ENCODE results near the gene DENND2D.

DENND2D gene

DNA sequence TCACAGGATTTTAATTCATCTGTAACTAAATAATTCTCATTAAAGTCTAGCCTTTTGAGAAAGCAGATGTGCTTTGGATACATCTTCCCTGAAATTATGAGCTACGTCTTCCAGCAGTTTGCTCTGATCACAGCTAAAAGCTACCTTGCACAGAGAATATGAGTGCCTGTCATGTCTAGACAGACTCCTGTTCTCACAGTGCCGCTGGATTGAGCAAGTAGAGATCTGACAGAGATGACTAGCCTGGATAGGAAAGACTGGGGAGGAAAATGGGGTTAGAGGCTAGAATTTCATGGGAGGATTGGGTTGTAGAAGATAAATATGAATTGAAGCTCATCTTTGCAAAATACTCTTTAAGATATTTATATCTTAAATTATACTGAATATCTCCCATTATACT, 36.3 kb downstream of the DENND2D start:
- no peak for DNase-seq

DNA sequence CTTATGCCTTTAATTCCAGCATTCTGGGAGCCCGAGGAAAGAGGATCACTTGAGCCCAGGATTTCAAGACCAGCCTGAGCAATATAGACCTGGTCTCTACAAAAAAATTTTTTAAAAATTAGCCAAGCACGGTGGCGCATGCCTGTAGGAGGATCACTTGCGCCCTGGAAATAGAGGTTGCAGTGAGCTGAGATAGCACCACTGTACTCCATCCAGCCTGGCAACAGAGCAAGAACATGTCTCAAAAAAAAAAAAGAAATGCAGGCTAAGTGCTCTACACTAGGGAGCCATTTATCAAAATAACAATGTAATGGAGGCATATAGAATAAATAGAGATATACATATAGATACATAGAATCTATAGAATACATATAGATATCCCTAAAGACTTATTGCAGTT, 37.1 kb downstream of the DENND2D start:
- no peak for DNase-seq

DNA sequence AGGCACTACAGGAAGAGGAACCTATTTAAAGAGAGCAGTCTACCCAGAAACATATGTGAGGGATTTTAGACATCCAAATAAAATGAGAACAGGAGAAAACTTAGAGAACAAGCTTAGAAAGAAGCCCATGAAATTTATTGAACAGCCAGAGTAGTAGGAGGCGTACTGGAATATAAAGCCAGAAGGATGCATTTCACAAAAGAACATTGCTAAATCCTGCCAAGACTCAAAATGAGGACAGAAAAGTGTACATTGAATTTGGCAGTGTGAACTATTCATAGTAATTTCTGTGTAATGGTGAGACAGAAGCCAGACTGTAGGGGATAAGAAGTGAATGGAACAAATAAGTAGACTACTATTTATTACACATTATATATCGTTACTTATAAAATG, 38.0 kb downstream of the DENND2D start:
- DNase-seq = no peak

- no peak for DNase-seq
Measured at GRCh38 chr1:111161843-111162487, 38.5 kb downstream of the DENND2D start.

DNA sequence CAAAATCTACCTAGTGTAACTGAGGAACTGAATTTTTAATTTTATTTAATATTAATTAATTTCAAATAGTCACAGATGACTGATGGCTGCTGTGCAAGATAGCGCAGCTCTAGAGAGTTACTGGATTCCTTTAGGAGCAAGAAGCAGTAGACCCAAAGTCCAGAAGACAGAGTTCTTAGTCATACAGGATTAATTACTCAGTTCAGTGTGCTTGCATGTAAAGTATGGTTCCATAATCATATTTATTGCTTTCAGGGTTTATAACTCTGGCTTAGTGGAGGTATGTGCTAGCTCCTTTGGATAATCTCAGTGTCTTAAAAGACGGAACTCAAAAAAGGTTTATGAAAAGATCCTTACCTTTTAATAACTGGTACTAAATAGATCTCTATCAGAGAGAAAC, 43.0 kb downstream of the DENND2D start:
- no peak for DNase-seq

- DNase-seq = no peak
Measured at GRCh38 chr1:111154021-111154999, 46.1 kb downstream of the DENND2D start.

DNA sequence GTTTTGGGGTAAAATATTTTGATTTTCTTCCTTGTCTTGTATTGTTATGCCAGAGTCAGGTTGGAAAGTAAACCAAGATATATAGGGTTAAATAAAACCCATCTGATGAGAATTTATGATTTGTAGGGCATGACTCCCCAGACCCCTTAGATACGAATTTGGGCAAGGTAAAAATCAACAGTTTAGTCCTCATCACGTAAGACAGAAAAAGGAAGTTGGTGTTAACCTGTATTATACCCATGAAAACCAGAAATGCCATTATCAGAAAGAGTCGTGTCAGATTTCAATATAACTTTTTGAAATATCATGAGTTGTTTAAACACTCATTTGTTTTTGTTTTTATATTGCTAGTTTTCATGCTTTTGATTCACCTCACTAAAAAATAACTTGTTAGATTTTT, 48.6 kb downstream of the DENND2D start:
- DNase-seq = no peak

DNA sequence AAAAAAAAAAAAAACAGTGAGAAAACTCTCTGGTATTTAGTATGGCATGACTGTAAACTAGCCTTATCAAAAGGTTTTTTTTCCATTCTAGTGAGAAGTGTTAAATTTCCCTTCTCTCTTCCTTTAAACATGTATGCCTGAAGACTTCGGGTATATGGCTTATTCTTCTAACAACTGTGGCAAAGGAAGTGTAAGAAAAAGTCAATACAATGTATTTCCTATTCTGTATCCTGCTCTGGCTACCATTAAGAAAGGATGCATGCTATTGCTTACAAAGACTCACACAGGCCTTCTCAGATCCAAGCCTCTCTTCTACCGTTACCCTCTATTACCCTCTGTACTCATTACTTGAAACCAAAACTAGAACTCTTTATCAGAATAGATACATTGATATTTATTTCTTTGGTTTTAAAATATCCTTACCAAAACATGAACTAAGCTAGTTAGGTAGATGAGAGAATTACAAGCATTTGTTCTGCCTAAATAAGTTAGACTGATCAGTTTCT, 52.0 kb downstream of the DENND2D start:
- DNase-seq = no peak

- DNase-seq = no peak
Measured at GRCh38 chr1:111147948-111148347, 52.5 kb downstream of the DENND2D start.

DNA sequence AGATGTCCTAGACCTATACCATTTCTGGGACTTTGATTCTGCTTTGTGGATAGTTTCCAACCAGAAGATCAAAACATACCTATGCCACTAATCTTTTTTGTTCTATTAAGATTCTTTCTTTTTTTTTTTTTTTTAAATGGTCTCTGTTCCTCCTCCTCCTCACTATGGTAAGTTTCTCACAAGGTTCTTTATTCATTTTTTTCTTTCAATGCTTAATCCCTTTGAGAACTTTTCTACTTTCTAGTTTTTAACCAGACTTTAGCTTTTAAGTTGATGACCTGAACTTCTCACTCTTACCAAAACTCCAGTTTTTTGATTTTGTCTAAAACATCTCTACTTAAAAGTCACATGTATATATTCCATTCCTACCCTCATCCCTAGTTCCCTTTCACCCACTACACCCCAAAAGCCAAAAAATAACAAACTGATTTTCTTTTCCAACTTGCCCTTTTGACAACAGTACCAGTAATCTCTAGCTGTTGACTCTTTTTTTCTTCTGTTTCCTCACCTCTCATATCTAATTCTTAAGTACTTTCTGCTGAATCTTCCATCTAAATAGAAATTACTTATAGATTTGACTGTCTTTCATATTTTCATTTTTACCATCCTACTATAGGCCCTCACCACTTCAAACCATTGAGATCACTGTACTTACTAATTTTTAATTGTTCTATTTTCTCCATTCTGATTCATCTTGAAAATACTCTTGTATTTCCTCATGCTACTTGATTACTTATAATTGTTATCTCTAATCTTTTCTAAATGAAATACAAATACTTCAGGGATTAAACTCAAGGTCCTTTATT, 54.3 kb downstream of the DENND2D start:
- DNase-seq = no peak

DNA sequence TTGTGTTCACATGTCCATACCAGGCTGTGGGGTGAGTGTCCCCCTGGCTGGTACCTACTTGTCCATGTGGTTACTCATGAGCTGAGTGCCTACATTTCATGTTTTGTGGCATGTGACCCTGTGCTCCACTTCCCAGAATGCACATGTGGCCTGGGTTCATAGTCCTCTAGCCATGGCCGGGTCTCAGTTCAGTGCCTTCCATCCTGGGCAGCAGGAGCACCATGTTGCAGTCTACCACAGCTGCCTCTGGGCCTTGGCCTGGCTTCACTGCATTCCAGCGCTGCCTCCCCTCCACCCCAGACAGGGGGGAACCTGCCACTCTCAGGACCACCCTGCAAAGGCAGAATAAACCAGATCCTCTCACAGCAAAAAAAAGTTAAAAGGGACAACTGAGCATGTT, 54.9 kb downstream of the DENND2D start:
- DNase-seq = no peak

DNA sequence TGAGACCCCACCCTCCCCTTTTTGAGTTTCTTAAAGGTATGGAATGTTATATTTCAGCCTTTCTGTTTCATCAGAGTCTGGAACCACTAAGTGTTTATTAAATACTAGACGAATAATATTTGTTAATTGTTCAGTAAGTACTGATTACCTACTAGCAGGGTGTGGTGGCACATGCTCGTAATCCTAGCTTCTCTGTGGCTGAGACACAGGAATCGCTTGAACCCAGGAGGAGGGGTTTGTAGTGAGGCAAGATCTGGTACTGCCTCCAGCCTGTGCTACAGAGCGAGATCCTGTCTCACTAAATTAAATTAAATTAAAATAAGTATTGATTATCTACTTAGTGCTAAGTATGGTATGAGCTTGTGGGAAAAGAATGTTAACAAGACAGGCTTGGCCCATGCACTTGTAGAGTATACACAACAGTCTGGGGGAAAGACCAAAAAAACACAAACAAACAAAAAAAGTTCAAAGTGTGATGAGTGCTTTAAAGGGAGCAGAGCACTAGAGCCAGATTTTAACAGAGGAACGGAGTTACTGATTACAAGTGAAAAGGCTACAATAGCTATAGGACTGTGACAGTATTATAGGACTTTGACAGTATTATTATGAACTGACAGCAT, 58.0 kb downstream of the DENND2D start:
- no peak for DNase-seq

GRCh38 chr1:111141245-111142220, 58.9 kb downstream of the DENND2D start:
- DNase-seq = no peak

DNA sequence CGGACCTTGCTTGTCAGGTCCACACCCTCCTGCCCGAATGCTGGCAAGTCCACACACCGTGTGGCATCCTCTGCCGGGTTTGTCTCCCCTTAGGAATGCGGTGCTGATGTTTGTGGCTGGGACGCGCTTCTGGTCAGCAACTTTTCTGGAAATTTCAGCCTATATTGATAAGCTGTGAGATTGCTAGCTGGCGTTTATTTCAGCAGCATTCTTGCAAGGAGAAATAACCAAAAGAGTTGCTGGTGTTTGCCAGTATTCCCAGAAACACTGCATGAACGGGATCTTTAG, 59.8 kb downstream of the DENND2D start:
- DNase-seq = no peak

DNA sequence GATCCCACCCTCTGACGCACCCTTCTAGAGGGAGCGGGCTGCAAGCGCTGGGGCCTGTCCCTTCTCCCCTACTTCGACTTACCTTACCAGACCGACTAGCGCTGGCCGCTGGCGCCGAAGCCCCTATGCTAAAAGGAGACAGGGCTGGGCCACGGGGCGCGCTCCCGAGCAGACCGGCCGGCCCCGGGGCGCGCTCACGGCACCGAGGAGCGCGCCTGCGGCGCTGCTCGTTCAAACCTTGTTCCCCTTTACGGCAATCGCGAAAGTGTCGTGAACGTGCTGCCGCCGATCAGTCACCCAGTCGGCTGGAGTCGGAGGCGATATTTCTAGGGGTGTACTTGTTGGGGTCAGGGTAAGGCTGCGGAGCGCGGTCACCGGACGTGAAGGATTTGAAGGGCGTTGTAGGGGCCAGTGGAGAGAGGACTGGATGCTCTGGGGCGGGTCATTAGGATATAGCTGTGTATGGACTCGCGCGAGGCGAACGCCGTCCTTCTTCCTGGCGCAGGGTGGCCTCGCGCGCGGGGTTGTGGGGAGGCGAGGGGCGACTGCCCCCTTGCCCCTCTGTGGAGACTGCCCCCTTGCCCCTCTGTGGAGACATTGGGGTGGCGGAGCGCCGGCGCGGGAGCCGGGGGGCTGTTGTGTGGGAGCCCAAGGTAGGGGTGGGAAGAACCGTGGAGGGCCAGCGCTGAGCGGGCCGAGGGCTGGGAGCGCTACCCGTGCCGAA, 60.3 kb downstream of the DENND2D start, which contains the start of the genes CEPT1 and DRAM2:
Gene CEPT1, plus strand, starts transcription at position 268 of the 724 bp plus-strand sequence. CDS start 7,492 bp downstream, outside the sequence.
Gene DRAM2, minus strand, starts transcription at position 138 of the 724 bp plus-strand sequence. CDS start 8,539 bp downstream, outside the sequence.
- DNase-seq = peak; percentile 92 to 96

DNA sequence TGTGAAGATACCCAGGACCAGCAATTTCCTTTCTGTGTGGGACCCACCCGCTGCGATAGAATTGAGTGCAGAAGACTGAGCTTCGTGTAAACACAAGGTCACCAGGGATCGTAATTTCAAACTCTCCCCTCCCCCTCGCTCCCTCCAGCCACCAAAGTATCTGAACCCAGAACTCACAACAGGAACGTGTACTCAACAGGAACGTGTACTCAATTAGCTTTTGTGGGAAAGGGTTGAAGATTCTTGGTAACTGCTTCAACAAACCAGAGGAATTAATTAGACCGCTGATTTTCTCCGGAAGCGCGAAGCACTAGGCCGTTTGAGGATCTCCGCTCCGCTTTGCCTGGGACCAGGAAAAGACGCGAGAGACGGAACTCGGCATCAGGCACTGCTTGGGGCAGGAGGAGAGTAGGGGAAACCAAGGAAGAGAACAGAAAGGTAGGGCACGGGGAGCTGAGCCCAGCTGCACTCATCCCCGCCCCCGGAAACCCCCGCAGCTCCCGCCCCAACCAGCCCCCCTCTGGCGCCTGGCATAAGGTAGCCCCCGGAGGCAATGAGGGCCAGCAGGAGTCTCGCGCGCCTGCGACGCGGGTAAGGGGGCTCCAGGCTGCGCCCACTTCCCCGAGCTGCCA, 61.0 kb downstream of the DENND2D start:
- peak; percentile 53 to 56 for DNase-seq

Measured in activated CD4-positive, alpha-beta T cell treated with anti-CD3 and anti-CD28 coated beads, Interleukin-2, amount 50 U/mL, for 48 hours (primary cell).